Skeletal muscle cell (primary cell): ENCODE measurements around the gene KCTD7.
"Not testable (repeated sequence)": the region's sequence is repeated elsewhere in the genome, so short reads cannot be mapped to it uniquely, and the experiment has no call there.

Source experiments
- DNase-seq: peaks from one replicate; pipeline ENCODE4 v3.0.0-alpha.2; 2010; ENCODE audit warnings: low read depth
- H3K4me3 ChIP-seq: 2 replicates; pipeline ENCODE4 v1.5.1; 2011; ENCODE audit warnings: low read depth, mild to moderate bottlenecking, control low read depth, low read length, moderate library complexity

KCTD7 gene

DNA sequence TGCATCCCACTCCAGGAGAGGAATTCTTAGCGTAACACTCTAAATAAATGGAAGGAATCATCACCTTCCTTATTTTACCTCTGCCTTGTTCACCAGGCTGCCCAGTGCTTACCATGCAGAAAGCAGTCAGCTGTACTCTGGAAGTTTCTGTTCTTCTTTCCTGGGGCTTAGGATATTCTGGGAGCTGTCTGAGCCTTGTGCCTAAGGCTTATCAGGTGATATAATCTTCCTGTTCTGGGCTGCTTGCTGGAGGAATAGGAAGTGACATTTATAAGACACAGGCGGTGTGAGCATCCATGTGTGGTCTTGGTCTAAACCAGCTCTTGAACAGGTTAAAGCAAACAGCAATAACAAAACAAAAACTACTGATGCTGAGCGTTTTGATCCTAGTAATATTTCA lies 13.5 kb downstream of the KCTD7 start:
- no peak for DNase-seq
- H3K4me3 ChIP-seq: no peak overlapping the region

DNA sequence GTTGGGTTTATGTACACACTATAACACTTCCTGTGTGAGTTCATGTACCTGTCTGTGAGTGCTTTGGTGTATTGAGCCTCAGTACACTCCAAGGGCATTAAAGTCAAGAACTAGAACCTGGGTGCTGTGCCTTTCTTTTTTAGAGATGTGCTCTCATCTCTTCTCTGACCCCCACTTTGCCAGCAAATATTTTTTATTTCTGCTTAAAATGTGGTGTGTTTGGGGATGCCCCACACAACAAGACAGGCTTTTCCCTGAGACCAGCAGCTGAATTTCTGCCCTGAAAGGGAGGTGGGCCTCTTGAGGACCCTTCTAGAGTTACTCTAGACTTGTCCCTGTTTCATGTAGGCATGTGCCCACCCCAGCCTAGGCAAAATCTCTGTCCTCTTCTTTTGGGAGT lies 14.3 kb downstream of the KCTD7 start:
- no peak overlapping the region for H3K4me3 ChIP-seq

DNA sequence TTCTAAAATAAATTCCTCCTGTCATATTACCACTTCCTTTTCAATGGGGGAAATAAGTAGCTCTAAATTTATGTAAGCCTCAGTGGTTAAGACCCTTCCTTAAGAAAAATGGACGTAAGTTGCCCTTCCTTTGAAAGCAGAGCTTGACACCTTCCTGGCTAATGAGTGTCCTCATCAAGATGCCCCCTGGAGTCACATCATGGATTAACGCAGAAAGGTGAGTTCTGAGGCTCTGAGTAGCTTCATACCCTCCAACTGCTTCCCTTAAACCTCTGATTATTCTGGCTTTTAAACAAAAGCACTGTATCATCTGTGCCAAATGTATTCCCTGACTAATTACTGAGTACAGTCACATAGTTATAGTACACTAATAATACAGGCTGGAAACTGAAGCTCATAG lies 14.7 kb downstream of the KCTD7 start:
- DNase-seq: no peak
- no peak overlapping the region for H3K4me3 ChIP-seq

More for the DNA sequence above, 14.3 kb downstream of the KCTD7 start:
- no peak for DNase-seq

DNA sequence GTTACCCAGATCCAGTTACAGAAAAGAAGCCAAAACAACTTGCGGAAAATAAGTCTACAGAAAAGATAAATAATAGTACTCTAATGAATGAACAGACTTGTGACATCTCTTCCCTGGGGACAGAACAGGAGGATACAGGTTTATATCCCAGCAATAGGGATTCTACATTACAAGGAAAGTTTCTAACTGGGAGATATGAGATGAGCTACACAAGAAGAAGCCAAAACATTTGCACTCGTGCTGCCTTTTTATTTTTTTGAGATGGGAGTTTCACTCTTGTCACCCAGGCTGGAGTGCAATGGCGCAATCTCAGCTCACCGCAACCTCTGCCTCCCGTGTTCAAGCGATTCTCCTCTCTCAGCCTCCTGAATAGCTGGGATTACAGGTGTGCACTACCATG lies 22.3 kb downstream of the KCTD7 start:
- DNase-seq, H3K4me3 ChIP-seq: not testable (repeated sequence)

DNA sequence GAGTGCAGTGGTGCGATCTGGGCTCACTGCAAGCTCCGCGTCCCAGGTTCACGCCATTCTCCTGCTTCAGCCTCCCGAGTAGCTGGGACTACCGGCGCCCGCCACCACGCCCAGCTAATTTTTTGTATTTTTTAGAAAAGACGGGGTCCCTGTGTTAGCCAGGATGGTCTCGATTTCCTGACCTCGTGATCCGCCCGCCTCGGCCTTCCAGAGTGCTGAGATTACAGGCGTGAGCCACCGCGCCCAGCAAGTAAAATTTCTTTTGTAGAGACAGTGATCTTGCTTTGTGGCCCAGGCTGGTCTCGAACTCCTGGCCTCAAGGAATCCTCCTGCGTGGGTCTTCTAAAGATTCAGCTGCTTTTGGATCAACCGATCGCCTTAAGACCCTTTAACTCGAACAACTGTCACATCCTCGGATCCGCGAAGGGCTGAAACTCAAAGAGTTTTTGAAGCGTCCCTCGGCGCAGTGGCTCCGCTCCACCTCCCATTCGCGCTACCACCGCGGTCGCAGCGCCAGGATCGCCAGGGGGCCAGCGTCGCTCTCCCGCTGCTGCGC lies 25.1 kb downstream of the KCTD7 start:
- not testable (repeated sequence) for DNase-seq
- H3K4me3 ChIP-seq: peak overlapping the region; percentile 92

DNA sequence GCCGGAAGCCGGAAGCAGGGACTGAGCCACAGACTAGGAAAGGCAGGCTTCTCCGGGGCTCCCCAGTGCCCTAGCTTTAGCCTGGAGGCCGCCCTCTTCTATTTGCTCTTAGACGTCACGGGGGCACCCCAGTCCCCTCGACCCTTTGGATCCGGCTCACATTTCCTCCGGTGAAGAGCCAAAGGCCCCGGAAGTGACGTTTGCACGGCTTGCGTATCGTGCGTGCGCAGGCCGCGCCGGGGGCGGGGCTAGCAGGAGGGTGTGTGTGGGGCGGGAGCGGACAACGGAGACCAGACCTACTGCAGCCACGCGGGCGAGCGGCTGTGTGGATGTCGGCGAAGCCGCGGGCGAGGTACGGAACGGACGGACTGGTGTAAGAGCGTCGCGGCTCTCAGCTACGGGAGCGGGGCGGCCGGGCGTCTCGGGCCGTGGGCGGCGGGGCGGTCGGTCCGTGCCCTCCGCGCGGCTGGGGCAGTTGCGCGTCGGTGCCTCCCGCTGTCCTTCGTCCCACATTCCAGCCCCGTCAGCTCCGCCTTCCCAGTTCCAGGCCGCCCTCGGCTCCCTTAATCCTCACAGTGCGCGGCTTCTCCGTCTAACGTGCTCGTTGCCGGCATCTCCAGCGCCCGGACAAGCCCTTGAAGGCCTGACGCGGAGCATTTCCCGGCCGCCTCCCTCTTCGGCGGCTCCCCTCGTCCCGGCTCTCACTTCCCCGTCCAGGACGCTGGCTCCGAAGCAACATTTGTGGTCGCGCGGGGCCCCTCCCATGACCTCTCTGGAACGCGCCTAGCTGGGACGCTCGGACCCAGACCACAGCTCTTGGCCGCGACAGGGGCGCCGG lies 25.8 kb downstream of the KCTD7 start:
- H3K4me3 ChIP-seq: peak overlapping the region; percentile 92
- peak; percentile 92 for DNase-seq

DNA sequence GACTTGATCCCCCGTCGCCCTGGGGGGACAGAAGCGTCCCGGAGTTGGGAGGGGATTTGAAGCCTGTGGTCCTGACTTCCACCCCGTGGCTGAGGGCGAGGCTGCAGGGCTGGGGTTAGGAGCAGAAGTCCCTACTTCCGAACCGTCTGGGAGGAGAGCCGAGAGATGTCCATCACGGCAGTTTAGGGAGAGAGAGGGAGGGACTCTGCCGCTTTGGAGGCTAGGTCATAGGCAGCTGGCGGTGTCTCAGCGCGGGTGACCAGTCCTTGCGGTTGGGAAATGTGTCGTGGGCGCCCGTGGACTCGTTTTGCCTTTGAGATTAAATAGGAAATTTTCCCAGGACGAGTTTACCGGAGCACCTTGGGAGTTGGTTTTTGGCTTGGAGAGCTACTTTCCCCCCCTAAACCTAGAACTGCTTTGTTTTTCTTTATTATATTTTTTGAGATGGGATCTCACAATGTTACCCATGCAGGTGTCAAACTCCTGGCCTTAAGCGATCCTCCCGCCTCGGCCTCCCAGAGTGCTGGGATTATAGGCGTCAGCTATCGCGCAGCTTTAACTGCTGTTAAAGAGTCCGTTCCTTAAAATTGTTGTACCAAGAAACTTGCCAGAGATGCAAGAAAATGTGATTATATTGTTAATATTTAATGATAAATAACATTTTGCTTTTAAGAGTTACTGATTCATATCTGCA lies 26.6 kb downstream of the KCTD7 start:
- H3K4me3 ChIP-seq: peak overlapping the region; percentile 92
- not testable (repeated sequence) for DNase-seq

DNA sequence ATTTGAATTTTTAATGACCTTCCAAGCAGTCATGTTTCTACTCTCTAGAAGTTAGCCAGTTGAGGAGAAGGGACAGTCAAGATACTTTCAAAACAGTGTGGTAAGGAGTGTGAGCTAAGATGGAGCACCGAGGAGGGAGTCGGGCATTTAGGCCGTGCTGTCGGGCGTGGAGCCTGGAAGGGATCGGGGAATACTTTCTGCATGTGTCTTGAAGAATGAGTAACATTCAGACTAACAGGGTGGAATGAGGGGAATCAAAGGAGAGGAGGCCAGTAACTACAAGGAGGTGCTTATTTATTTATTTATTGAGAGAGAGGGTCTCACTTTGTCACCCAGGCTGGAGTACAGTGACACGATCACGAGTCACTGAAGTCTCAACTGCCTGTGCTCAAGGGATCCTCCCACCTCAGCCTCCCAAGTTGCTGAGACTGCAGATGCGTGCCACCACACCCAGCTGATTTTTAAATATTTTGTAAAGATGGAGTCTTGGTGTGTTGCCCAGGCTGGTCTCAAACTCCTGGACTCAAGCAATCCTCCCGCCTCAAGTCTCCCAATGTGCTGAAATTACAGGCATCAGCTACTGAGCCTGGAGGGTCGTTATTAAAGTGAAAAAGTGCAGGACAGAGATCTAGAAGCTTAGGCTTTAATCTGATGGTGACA lies 27.3 kb downstream of the KCTD7 start:
- peak overlapping the region; percentile 92 for H3K4me3 ChIP-seq
- not testable (repeated sequence) for DNase-seq

DNA sequence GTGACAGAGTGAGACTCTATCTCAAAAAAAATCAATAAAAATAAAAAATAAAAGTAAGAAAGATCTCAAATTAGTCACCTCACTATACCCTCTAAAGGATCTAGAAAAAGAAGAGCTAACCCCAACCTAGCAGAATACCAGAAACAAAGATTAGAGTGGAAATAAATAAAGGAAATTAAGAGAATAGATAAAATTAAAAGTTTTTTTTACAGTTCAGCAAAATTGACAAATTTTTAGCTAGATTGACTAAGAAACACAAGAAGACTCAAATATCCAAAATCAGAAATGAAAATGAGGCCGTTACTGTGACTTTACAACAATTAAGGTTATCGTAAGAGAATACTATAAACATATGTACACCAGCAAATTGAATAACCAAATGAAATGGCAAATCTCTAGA lies 29.1 kb downstream of the KCTD7 start:
- H3K4me3 ChIP-seq: no peak overlapping the region
- DNase-seq: no peak

DNA sequence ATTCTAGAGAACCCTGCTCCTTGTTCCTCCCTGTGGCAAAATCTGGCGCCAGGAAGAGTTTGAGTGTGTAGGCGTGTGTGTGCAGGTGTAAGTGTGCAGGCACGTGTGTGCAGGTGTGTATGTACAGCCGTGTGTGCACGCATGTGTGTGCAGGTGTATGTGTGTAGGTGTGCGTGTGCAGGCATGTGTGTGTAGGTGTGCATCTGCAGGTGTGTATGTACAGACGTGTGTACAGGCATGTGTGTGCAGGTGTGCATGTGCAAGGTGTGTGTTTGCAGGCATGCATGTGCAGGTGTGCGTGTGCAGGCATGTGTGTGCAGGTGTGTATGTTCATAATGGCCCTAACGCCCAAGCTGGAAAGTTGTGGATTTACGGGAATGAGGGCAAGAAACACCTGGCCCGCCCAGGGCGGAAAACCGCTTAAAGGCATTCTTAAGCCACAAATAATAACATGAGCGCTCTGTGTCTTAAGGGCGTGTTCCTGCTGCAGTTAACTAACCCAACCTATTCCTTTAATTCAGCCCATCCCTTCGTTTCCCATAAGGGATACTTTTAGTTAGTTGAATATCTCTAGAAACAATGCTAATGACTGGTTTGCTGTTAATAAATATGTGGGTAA lies 34.1 kb downstream of the KCTD7 start:
- no peak overlapping the region for H3K4me3 ChIP-seq

DNA sequence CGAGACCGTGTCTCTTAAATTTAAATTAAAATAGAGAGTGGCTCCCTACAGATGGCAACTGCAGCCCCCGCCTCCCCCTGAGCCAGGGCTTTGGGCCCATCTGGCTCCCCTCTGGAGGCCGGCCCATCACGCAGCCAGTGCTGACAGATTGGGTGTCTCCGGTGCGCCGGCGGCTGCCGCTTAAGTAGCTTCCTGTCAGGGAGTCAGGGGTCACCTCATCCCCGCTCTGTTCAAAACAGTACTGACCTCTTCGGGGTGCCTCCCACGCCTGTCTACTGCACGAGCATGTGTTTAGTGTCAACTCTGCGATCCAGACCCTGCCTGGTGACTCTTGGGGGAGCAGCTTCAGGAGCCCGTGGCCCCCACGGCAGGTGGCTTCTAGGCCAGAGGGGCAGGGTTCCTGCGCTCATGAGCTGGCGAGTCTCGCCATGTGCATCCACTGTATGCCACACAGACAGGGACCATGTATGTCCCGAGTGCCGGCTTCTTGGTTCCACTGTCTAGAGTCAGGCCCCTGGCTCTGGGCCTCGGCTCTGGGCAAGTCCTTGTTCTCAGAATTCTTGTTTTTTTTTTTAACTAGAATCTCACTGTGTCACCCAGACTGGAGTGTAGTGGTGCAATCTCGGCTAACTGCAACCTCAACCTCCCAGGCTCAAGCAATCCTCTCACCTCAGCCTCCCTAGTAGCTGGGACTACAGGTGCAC lies 36.1 kb downstream of the KCTD7 start:
- no peak for DNase-seq
- no peak overlapping the region for H3K4me3 ChIP-seq

More for the DNA sequence above, 34.1 kb downstream of the KCTD7 start:
- no peak for DNase-seq

DNA sequence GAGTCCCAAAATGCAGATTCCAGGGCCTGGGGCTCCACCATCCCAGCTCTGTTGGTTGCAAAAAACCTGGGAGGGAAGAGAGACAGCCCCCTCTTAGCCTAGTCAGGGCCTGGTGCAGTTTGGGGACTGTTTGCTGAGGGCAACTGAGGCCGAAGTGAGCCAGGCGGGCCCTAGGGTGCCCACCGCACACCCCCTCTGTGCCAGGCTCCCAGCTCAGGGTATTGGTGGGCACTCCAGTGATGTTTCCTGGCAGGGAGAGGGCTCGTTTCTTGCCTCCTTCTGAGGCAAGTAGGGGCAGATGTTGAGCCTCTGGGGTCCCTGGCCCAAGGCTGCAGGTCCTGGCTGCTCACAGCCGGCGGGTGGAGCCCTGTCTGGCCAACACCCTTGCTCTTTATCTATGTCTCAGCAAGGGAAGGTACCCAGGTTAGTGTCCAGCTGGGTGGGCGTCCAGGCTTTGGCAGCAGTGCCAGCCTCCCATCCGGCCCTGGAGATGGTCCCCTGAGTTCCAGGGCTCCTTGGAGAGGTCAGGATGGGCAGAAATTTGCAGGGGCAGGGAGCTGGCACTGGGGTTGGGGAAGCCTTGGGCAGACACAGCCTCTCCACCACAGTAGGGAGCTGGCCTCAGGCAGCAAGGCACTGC lies 37.8 kb downstream of the KCTD7 start:
- DNase-seq: no peak
- H3K4me3 ChIP-seq: no peak overlapping the region

DNA sequence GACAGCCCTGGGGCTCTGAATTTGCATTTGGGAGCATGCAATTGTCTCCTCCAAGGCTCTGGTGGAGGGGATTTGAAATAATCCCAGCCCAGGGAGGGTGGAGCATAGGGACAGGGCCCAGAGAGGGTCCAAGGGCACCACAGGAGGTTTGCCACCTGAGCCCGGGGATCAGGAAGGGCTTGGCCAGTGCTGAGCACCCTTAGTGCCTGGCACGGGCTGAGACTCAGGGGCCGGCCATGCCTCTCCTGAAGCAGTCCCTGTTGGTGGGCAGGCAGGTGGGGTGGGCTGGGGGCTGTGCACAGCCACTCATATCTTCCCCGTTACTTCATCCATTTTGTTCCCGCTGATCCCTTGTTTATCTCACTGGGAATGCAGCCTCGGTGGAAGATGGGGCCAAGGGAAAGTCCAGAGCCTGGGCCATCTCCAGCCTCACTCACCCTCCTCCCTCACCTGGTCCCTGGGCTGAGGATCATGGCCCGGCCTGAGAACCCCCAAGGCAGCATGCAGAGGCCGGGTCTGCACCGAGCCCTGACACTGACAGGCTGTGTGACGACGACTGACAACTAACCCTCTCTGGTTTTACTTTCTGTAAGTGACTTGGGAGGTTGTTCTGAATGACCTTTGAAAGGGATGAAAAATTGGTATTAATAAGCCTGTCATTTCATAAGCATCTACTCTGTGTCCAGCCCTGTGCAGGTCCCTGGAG lies 38.5 kb downstream of the KCTD7 start:
- DNase-seq: no peak
- H3K4me3 ChIP-seq: no peak overlapping the region

DNA sequence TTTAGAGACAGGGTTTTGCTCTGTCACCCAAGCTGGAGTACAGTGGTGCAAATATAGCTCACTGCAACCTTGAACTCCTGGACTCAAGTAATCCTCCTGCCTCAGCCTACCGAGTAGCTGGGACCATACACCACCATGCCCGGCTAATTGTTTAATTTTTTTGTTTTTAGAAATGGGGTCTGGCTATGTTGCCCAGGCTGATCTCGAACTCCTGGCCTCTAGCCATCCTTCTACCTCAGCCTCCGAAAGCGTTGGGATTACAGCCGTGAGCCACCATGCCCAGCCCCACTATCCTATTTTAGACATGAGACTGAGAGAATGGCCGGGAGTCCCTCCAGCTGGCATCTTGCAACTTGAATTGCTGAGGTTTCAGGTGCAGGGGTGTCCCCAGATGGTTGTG lies 39.4 kb downstream of the KCTD7 start:
- no peak overlapping the region for H3K4me3 ChIP-seq
- DNase-seq: no peak

DNA sequence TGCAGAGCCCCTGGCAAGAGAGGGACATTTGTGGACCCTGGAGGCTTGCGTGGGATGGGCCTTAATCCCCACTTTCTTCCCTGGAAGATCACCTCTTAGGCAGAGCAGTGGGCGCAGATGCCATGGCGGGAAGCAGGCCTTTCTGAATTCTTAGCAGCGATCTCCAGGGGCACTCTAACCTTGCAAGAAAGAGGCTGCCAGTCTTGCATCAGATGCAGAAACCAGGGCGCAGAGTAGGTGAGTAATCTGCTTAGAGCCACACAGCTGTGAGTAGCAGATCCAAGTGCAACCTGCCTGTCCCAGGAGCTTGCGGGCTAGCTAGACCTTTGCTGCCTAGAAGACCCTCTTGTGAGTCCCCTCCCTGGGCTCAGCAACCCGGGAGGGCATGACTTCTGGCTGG lies 40.0 kb downstream of the KCTD7 start:
- H3K4me3 ChIP-seq: no peak overlapping the region
- DNase-seq: no peak

DNA sequence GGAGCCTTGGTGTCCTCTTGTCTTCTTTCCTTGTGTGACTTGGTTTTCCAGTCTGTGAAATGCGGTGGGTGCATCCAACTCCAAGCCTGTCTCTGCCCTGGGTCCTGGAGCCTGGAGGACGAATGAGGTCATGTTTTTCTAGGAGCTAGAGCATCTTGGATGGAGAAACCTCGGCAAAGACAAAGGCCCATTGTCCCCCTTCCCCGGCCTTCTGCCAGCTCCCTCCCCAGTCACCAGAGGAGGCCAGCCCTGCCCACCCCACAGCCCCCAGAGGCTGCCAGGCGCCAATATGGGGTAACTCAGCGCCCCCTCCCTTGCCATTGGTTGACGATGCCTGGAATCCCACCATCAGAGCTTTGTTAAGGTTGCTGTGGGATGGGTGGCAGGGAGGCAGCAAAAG lies 40.4 kb downstream of the KCTD7 start:
- no peak for DNase-seq
- no peak overlapping the region for H3K4me3 ChIP-seq

DNA sequence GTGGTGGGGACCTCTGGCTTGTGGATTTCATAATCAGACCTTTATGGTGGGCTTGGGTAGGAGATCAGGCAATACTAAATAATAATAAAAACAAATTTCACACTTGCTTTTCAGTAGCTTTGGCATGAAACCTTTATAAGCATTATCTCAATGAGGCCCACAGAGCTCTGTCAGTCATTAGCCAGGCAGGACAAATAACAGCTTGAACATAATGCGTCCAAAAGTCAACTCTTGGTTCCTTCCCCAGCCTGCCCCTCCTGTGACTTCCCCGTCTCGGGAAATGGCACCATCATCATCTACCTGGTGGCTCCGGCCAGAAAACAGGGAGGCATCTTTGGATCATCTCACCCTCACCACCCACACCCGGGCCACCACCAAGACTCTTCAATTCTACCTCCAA lies 40.8 kb downstream of the KCTD7 start:
- H3K4me3 ChIP-seq: no peak overlapping the region
- DNase-seq: no peak

DNA sequence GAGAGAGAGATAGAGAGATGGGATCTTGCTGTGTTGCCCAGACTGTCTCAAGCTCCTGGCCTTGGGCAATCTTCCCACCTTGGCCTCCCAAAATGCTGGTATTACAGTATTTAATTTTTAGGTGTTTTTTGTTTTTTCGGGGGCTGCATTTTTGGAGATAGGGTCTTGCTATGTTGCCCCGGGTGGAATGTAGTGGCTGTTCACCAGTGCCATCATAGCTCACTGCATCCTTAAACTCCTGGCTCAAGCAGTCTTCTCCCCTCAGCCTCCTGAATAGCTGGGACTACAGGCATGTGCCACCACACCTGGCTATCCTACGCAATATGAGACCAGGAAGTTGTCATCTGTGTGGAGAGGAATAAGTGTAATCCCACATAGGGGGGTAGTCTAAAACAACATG lies 42.4 kb downstream of the KCTD7 start:
- no peak for DNase-seq
- H3K4me3 ChIP-seq: no peak overlapping the region
